Stimulated activated CD4-positive, alpha-beta T cell treated with anti-CD3 and anti-CD28 coated beads, Interleukin-12 subunit alpha, Interleukin-12 subunit beta, amount 100 ng/mL, for 4 hours (primary cell): Measurements from ENCODE around the gene IRAK1.
A peak's percentile ranks its signal among the peaks of the same experiment; 100 is the strongest.

Experiments used
- DNase-seq: peaks from one replicate; pipeline ENCODE4 v3.0.0-alpha.2; 2020

The IRAK1 gene

GRCh38 chrX:154040307-154040756 is 20.6 kb upstream of the IRAK1 start:
- no peak for DNase-seq

GRCh38 chrX:154039577-154039976 is 19.9 kb upstream of the IRAK1 start:
- DNase-seq: no peak

- DNase-seq: no peak
These were observed 19.0 kb upstream of the IRAK1 start for GRCh38 chrX:154038656-154039055.

- DNase-seq: no peak
These were observed 18.1 kb upstream of the IRAK1 start for GRCh38 chrX:154037754-154038153.

GRCh38 chrX:154036513-154036912 is 16.8 kb upstream of the IRAK1 start:
- no peak for DNase-seq

GRCh38 chrX:154033848-154034247 is 14.1 kb upstream of the IRAK1 start:
- DNase-seq: no peak

GRCh38 chrX:154032653-154033052 is 13.0 kb upstream of the IRAK1 start:
- no peak for DNase-seq

- no peak for DNase-seq
These were observed 12.5 kb upstream of the IRAK1 start for GRCh38 chrX:154032160-154032559.

GRCh38 chrX:154030715-154031305 is 11.1 kb upstream of the IRAK1 start:
- DNase-seq: no peak

GRCh38 chrX:154030266-154030665 is 10.6 kb upstream of the IRAK1 start:
- no peak for DNase-seq

GRCh38 chrX:154029439-154029838 is 9.7 kb upstream of the IRAK1 start:
- DNase-seq: no peak

- no peak for DNase-seq
These were observed 8.9 kb upstream of the IRAK1 start for GRCh38 chrX:154028502-154029184.

GRCh38 chrX:154027986-154028385 is 8.3 kb upstream of the IRAK1 start:
- DNase-seq: no peak

- DNase-seq: no peak
These were observed 7.3 kb upstream of the IRAK1 start for GRCh38 chrX:154027022-154027402.

GRCh38 chrX:154026136-154027021 is 6.7 kb upstream of the IRAK1 start:
- DNase-seq: no peak

GRCh38 chrX:154025230-154025629 is 5.5 kb upstream of the IRAK1 start:
- DNase-seq: no peak

- no peak for DNase-seq
These were observed 4.6 kb upstream of the IRAK1 start for GRCh38 chrX:154024271-154024670.

- no peak for DNase-seq
These were observed 3.7 kb upstream of the IRAK1 start for GRCh38 chrX:154023276-154024000.

- DNase-seq: no peak
These were observed 2.4 kb upstream of the IRAK1 start for GRCh38 chrX:154022108-154022507.

- DNase-seq: no peak
These were observed 1.5 kb upstream of the IRAK1 start for GRCh38 chrX:154021131-154021611.

GRCh38 chrX:154020536-154021115 is 924 bp upstream of the IRAK1 start:
- DNase-seq: no peak

GRCh38 chrX:154019061-154019621 is 561 bp downstream of the IRAK1 start:
- peak; percentile 29 for DNase-seq
